ENCODE measurements around the gene SELENOT.
"Not testable (repeated sequence)": the region's sequence is repeated elsewhere in the genome, so short reads cannot be mapped to it uniquely, and the experiment has no call there.

SELENOT gene, protein sequence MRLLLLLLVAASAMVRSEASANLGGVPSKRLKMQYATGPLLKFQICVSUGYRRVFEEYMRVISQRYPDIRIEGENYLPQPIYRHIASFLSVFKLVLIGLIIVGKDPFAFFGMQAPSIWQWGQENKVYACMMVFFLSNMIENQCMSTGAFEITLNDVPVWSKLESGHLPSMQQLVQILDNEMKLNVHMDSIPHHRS

DNA sequence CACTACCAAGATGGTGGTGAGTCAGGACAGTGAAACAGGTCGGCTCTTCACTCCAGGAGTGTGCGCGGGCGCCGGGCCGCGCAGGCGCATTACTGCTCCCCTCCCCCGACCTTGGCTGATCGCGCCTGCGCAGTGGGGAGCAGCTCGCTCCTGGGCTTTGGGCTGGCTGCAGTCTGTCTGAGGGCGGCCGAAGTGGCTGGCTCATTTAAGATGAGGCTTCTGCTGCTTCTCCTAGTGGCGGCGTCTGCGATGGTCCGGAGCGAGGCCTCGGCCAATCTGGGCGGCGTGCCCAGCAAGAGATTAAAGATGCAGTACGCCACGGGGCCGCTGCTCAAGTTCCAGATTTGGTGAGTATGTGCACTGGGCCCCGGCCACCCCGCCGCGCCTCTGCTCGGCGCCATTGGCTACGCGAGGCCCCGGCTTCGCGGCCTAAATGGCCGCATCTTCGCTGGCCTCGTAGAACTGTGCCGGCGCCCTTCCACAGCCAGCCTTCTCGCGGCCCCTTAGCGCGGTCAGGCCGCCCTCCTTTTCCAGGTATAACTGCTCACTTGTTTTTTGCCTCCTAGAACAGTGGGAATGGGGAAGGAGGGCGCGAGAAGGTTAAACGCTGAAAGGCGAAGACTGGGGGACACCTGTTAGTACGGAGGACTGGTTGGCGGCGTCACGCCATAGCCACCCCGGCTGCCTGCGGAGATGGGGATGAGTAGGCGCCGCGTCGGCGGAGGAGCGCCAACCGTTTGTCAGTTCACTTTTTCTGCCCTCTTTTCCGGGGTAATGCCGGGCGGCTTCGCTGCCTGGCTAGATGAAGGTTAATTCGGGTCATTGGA, at the start of gene SELENOT:
Gene SELENOT, plus strand, starts transcription at position 169 of the 827 bp plus-strand sequence. Its CDS starts 42 bp downstream, at position 211.
- peak; percentile 93 for DNase-seq

DNA sequence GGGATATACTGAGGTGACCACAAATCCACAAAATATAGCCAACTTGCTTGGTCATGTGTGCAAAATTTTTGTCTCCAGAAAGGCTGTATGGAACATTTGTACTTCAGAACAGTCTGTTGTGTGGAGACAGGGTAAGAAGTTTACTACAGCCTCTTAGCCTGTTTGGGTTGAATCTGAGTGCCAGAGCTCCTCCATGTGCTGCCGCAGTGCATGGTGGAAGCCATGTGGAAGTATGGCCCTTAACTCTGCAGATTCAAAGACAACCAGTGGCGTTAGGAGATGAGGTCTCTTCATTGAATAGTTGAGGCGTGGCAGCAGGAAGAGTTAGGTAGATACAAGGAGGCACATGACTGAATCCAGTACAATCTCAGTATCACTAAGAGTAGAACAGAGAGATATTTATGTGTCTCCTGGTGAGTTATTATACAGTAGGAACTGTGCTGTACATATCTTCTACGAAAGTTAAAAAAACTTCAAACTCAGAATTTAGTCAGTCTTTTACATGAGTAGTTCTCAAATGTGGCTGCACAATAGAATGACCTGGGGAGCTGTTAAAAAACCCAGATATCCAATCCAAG, 47.2 kb upstream of the SELENOT start:
- no peak for DNase-seq

DNA sequence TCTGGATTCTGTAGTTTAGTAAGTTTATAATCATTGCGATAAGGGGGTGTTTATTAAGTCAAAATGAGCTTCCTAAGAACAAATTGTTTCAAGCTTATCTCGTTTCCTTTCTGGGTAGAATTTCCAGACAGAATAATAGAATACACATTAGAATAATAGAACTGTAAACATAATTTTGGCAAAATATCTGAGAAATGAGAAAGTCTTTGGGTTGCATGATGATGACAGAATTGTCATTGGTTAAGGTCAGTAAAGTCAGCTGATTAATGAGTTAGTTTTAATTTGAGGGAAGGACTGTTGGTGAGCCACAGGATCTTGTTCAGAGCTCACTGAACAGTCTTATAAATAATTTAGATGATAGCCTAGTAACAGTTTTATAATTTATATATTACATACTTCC, 46.3 kb upstream of the SELENOT start:
- DNase-seq, result no peak

DNA sequence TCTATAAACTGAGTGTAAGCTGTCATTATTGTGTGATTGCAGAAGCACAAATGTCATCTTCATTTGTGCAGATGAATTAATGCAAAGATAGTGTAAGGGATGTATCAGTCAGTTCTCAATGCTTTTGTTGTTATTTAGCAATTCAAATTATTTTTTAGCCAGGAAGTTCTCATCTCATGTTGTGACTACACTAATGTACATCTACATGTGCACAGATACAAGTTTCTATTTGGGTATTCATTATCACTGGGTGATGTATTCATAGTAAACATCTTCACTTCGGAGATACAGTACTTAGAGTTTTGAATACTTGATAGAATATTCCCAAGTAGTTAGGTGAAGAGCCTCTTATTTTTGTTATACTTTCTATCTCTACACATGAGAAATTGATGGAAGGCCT, 45.4 kb upstream of the SELENOT start:
- DNase-seq, result no peak

DNA sequence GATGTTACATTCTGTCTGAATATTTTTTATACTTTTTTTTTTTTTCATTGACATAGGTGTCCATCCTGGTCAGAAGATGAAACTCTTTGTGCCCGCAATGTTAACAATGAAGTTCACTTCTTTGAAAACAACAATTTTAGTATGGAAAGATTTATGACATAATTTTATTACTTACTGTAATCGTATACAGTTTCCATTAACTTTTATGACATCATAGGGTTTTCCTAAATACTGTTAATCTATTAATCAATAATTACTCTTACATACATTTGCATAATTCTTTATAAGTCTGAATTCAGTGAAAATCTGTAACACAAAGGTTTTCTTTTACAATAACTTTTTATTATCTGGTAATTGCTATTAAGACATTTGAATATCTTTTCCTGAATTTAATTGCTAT, 38.9 kb upstream of the SELENOT start:
- no peak for DNase-seq

DNA sequence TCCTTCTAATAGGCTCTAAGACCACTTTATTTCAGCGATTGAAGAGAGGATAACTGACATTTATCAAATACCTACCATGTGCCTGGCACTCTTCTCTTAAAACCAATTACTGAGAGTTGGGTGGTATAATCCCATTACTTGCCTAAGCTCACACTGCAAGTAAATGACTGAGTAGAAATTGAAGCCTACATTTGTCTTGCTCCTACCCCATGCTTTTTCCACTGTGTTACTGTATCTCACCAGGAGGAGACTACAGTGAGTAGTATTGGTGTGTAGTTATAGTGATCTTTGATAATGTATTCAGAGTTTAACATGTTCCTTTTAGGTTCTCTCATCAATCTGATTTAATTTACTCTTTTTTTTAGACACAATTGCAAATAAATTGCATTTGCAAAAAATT, 35.8 kb upstream of the SELENOT start:
- DNase-seq, result no peak

DNA sequence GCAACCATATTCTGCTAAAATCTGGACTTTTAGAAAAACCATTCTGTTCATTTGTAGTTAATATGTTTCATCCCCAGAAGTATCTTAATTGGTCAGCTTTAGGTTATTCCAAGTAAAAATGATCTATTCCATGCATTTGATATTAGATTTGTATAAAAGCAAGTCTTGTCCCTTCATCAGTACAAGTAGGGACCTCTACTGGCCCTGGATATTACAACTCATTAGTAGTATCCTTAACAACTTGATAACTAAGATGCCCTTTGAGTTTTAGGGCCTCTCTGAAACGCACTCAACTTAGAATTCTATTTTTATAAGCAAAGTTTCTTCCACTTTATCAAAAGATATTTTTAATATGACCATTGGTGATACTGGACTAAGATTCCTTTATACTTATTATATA, 25.3 kb upstream of the SELENOT start:
- DNase-seq, result no peak

DNA sequence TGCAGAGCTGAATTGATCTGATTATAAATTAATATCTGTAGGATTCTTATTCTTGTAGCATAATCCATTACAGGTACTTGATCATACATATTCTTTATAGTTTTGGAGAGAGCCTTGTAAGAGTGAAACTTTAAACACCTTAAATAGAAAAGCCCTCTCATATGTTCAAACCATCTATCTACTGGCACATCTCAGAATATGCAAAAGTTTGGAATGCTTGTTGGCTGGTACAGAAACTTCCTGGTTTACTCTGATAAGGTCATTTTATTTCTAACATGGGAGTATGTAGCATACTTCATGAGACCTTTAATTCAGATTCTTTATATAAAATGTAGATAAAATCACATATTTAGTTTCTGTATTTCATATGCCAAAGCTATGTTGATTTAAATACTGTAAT, 21.9 kb upstream of the SELENOT start:
- DNase-seq, result no peak

DNA sequence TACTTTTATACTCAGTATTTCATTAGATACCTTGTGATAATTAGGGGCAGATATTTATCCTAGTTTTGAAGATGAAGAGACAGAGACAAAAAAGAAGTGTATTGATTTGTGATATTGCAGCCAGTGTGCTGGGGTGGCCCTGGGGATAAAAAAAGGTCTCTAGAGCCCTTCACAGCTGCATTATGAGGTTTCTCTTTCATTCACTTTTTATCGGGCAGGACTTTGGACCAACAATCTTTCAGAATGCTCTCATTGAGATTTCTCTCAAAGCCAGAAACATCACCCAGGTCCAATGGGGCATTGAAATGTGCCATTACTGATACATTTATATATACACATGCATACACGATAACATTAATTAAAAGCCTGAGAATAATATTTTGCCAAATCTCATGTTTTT, 20.5 kb upstream of the SELENOT start:
- no peak for DNase-seq

DNA sequence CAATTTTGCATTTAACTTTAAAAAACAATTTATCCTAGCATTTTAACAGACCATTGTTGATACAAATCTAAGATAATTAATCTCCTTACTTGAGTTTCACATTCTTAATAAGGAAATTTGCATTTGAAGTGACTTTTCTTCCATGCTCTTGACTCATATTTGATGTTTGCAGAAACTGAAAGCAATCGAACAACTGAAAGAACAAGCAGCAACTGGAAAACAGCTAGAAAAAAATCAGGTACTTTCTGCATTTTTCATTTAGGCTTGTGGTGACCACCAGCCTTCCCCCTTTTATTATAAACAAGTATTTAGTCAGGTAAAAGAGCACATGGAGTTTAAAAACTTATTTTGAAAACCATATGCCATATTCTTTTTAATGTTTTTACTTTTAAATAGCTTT, 20.1 kb upstream of the SELENOT start:
- no peak for DNase-seq

DNA sequence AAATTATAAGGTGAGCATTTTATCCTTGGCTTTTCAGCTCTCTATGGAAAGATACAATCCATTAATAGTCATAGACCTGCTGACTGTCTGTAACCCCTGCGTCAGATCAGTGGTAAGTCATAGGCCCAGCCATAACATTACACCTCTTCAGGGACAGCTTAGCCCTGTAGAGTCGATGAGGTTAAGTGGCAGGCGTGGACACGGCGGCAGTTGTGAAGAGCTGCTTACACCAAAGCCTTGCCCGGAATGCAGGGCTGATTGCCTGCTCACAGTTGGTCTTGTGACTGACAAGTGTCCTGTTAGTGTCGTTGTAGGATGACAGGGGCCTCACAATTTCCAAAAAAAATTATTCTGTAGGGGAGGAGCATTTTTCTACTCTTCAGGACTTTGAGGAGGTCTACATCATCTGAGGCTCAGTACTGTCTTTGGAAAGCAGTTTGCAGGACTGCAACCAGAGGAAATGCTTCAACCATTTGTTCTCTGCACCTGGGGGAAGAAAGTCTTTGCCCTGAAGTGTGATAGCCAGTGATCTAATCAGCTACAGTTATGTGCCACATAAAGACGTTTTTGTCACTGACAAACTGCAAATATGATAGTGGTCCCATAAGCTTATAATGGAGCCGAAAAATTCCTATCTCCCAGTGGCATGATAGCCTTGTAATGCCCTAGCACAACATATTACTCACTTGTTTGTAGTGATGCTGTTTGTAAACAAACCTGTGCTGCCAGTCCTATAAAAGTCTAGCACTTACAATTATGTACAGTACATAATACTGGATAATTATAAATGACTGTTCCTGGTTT, 14.9 kb upstream of the SELENOT start:
- no peak for DNase-seq

DNA sequence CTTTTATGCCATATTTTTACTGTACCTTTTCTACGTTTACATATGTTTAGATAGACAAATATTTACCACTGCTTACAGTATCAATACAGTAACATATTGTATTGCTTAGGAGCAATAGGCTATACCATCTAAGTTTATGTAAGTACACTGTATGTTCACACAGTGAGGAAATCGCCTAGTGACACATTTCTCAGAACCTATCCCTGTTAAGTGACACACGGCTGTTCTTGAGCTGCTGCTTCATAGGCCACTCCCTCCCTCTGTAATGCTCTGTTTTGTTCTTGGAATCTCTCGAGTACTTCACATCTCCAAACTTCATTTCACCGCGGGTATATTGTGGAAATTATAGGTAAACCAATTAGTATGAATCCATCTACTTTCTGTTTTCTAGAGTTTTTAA, 13.4 kb upstream of the SELENOT start:
- no peak for DNase-seq

DNA sequence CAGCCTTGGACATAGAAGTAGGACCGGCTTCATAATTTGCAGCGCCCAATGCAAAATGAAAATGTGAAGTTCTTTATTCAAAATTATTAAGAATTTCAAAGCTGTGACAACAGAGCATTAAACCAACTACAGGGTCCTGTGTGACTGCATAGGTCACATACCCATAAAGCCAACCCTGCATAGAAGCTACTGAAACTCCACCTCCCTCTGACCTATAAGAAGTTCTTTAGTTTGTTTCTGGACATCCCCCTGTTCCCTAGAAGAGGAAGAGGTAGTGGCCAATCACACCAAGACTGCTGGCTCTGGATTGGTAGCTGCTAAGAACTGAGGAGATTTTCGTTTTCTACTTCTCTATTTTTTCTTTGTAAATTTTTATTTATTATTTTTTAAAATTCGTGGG, 9.0 kb upstream of the SELENOT start:
- no peak for DNase-seq

DNA sequence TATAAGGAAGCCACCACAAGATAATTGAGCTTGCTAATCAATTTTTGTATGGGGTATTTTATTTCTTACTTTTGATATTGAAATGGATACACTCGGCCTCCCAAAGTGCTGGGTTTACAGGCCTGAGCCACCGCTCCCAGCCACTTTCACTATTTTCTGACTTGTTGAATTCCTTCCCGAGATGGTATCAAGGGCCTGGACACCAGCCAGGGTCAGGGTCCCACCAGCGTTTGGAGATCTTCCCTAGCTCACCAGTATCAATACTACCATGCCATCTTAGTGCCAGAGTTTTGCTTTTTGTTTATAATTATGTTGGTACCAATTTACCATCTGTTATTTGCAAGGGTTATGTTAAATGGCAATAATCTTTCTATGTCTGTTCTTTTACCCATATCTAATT, 5.5 kb upstream of the SELENOT start:
- no peak for DNase-seq

DNA sequence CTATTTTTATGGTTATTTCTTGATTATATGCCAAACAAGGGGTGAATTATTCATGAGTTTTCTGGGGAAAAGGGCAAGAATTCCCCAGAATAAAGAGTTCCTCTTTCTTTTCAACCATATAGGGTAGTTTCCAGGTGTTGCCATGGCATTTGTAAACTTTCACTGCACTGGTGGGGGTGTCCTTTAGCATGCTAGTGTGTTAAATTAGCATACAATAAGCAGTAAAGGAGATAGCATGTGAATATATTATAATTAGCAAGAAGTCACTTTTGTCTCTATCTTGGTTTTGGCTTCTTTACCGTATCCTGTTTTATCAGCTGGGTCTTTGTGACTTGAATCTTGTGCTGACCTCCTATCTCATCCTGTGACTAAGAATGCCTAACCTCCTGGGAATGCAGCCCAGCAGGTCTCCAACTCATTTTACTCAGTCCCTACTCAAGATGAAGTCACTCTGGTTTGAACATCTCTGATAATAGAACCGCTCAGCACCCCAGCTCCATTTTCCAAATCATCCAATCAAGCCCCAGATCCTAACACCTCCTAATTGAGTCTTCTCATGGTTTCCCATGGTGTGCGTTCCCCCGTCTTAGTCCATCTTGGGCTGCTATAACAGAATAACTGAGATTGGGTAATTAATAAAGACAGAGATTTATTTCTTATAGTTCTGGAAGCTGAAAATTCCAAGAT, 3.4 kb upstream of the SELENOT start:
- no peak for DNase-seq

DNA sequence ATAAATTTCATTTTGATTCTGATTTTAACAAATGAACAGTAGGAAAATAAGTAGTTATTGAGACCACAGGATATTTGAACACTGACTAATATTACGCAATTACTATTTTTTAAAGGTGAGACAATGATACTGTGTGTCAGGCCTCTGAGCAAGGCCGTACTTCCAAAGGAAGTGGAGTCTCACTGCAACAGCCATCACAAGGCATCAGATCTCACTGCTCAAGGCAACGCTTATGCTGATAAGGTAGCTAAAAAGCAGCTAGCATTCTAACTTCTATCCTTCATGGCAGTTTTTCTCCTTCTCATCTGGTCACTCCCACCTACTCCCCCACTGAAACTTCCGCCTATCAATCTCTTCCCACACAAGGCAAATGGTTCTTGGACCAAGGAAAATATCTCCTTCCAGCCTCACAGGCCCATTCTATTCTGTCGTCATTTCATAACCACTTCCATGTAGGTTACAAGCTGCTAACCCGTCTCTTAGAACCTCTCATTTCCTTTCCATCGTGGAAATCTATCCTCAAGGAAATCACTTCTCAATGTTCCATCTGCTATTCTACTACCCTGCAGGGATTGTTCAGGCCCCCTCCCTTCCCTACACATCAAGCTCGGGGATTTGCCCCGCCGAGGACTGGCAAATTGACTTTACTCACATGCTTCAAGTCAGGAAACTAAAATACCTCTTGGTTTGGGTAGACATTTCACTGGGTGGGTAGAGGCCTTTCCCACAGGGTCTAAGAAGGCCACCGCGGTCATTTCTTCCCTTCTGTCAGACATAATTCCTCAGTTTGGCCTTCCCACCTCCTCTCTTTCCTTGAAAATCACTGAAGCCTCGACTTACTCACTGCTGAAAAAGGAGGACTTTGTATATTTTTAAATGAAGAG, 2.2 kb upstream of the SELENOT start:
- DNase-seq, result not testable (repeated sequence)

DNA sequence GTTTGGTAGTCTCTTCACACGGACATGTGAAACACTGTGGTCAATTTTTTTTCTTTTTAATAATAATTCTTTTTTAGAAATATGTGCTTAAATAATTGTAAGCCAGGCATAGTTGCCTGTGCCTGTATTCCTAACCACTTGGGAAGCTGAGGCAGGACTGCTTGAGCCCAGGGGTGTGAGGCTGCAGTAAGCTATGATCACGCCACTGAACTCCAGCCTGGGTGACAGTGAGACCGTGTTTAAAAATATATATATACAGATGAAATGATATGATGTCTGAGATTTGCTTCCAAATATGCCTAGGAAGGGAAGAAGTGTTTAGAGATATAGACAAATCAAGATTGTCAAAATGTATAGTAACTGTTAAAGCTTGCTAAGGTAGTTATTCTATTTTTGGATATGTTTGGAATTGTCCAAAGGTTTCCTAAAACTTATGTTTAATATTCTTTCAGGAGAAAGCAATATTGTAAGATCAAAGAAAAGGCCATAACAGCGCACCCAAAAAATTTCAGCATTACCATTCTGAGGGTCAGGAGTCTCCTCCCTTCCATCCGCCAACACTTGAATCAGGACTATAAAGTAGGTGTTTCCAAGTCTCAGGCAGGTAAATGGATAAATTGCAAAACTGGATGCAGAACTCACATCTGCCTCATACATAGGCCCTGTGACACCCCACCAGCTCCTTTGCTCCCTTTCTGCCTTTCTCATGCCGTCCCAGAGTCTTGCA, 532 bp upstream of the SELENOT start:
- no peak for DNase-seq

DNA sequence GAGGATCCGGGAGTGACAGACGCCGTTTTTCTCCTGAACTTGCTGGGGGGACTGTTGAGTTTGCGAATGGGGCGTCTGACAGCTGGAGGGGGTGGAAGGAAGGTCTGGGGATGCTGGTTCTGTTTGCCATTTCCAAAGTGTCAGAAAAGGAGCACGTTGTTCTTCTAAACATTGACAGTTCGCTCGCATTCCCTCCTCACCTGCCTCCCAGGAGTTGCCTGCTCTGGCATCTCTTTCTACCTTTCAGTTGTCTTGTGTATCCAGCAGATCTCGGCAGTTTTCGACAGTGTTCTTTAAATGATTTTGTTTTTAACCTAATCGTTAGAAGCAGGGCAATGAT, 829 bp downstream of the SELENOT start:
- no peak for DNase-seq

DNA sequence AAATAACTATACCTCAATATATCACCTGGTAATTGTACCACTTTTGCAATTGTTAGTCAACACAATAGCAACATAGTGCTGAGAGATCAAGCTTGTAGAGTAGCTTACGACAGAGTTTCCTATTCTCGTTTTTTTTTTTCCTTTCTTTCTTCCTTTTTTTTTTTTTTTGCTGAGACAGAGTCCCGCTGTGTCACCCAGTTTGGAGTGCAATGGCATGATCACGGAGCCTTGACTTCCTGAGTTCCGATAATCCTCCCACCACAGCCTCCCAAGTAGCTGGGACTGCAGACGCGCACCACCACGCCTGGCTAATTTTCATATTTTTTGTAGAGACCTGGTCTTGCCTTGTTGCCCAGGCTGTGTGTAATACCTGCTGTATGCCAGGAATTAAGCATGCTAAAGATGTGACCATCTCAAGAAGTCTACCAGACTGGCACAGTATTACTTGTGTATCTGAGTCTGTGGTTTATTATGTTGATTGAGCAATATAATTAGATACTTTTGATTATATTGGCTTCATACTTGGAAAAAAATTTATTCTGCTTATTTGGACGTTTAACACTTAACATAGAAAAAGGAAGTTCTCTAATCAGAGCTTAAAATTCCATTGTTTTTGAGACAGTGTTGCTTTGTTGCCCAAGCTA, 3.0 kb downstream of the SELENOT start:
- no peak for DNase-seq

DNA sequence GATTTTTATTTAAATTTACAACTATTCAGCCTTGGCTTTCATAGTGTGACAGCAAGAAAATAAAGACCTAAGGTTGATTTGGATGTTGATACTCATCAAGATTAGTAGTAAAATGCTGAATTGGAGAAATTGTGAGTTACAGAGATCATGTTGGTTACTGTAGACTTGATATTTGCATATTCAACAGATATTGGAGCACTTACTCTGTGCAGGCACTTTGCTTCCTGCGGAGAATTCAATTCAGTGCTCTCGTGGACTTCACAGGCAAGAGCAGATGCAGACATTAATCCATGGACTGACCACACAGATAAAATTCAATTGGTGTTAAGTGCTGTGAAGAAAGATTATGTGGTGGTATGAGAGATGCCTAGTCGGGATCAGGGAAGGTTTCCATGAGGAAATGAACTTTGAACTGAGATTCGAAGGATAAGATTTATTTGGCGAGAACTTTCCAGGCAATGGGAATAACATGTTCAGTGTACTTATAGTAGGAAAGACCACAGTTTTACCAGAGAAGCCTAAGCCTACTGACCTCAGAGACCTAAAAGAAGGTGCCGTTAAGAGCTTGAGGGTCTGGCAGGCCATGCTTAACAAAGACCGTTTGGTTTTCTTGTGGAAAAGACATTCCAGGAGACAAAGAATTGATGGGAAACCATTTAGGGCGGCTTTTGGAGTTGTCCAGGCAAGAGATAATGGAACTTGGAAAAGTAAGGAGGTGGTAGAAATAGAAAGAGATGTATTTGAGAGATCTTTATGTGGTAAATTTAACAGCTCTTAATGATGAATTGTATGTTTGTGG, 4.3 kb downstream of the SELENOT start:
- no peak for DNase-seq

All from NK-92 treated with Interleukin-12 subunit alpha and Interleukin-12 subunit beta, amount 100 ng/mL, for 24 hours (cell line).